ENCODE measurements around the gene SNX14.

SNX14 gene

DNA sequence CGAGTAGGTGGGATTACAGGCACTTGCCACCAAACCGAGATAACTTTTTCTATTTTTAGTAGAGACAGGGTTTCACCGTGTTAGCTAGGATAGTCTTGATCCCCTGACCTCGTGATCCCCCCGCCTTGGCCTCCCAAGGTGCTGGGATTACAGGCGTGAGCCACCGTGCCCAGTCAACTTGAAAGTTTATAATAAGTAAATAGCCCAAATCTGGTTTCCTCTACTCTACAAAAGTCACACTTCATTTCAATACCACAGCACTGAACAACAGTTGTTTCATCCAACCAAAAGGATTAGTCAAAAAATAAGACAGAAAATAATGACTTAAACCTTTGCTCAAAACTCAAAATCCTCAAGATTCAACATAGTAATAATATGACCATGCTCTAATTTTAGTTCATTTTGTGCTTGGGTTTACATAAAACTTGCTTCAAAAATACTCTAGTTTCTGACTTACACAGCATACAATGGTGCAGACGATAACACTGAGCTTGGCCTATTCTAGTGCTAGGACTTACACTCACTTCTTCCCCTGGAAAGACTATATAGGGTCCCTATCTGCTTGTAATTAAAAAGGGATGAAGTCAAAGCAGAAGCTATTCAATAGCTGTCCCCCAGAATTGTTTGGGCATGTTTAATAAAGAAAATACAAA is 87.1 kb downstream of the SNX14 start:
- no peak for DNase-seq (ENCODE audit: low read depth)

DNA sequence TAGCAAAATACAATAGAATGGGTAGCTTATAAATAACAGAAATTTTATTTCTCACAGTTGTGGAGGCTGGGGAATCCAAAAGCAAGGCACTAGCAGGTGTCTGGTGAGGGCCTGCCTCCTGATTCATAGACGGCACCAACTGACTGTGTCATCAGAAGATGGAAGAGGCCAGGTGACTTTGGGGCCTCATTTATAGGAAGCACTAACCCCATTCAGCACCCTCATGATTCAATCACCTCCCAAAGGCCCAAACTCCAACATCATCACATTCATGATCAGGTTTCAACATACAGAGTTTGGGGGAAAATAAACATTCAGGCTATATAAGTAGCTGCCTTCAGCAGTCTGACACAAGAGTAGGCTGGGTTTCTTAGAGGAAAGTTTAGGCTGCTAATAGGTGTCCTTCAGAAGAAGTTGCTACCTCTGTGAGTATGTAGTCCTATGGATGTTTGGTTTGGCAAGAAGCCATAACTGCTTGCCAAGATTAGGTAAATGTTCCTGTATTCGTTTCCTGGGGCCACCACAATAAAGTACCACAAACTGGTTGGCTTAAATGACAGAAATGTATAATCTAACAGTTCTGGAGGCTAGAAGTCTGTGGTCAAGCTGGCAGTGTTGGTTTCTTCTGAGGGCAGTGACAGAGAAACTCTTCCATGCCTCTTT is 94.9 kb downstream of the SNX14 start:
- DNase-seq (ENCODE audit: low read depth), result no peak

GRCh38 chr6:85496856-85497255 is 96.8 kb downstream of the SNX14 start:
- no peak for DNase-seq (ENCODE audit: low read depth)

GRCh38 chr6:85496009-85496579 is 97.6 kb downstream of the SNX14 start:
- DNase-seq (ENCODE audit: low read depth), result no peak

GRCh38 chr6:85494547-85495536 is 98.8 kb downstream of the SNX14 start:
- DNase-seq (ENCODE audit: low read depth), result no peak

GRCh38 chr6:85493389-85493788 is 100.3 kb downstream of the SNX14 start:
- DNase-seq (ENCODE audit: low read depth), result no peak

DNA sequence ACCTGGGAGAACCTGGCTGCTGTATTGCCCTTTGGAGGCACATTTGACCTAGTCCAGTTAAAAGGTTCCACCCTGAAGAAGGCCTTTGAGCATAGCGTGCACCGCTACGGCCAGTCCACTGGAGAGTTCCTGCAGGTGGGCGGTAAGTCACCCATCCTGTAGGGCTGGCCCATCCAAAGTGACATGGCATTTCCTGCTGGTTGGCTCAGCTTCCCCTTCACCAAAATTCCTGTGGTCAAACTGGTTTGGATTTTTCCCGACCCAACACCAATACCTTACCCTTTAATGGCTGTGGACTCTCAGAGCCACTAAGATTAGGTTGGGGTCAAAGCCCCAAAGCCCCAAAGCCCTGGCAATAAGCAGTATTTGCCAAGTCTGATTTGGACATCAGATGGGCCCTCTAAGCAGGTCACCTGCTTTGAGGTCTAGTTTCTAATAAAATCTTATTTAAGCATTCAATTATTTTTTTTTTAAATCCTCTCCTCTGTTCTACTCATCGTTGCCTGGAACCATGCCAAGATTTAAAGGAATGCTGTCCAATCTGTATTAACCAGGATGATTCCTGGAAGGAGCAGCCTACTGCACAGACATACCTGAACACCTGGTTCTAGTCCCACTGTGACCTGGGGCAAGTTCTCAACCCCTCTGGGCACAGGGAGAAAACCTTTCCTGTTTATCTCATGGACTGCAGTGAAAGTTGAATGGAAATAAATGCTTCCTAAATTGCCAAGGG is 103.0 kb downstream of the SNX14 start:
- peak; percentile 36 for DNase-seq (ENCODE audit: low read depth)

- DNase-seq (ENCODE audit: low read depth), result no peak
Measured at GRCh38 chr6:85484948-85485347, 108.7 kb downstream of the SNX14 start.

GRCh38 chr6:85483846-85484245 is 109.8 kb downstream of the SNX14 start:
- no peak for DNase-seq (ENCODE audit: low read depth)

GRCh38 chr6:85482905-85483700 is 110.6 kb downstream of the SNX14 start:
- no peak for DNase-seq (ENCODE audit: low read depth)

DNA sequence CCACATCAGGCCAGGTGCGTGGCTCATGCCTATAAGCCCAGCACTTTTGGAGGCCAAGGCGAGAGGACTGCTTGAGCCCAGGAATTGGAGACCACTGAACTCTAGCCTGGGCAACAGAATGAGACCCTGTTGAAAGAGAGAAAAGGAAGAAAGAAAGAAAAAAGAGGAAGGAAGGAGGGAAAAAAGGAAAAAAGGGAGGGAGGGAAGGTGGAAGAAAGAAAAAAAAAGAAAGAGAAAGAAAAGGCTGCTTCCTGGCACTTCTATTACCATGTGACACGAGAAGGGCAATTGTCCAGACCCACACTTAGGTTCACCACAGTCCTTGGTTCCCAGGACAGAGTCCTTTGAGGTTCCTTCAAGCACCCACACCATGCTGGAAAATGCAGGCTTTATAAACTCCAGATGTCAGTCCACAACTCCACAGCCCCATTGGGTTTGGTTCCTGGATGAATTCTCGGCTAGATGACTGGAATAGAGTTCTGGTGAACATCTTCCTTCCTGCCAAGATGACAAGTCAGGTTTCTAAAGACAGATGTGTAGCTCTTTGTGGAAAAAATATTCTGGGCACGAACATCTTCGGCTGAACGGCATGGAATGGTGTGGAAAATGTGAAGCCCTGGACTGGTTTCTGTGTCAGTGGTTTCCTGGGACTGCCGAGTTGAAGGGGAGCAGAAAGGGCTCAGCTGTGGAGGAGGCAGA is 111.3 kb downstream of the SNX14 start:
- DNase-seq (ENCODE audit: low read depth), result no peak

- no peak for DNase-seq (ENCODE audit: low read depth)
Measured at GRCh38 chr6:85479208-85479607, 114.5 kb downstream of the SNX14 start.

DNA sequence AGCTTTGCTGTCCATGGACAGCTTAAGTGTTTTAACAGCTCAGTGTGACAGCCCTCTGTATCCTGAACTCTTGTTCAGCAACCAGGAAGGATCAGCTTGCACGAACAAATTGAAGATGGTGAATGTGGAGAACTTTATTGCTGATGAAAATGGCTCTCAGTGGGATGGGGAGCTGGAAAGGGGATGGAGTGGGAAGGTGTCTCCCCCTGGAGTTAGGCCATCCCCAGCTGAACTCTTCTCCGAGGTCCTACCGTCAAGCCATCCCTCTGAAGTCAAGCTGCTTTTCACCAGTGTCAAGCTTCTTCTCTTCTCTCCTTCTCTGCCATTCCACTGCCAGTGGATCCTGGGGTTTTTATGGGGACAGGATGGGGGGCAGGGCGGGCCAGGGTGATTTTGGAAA is 117.1 kb downstream of the SNX14 start:
- DNase-seq (ENCODE audit: low read depth), result no peak

GRCh38 chr6:85473748-85474147 is 119.9 kb downstream of the SNX14 start:
- DNase-seq (ENCODE audit: low read depth), result no peak

DNA sequence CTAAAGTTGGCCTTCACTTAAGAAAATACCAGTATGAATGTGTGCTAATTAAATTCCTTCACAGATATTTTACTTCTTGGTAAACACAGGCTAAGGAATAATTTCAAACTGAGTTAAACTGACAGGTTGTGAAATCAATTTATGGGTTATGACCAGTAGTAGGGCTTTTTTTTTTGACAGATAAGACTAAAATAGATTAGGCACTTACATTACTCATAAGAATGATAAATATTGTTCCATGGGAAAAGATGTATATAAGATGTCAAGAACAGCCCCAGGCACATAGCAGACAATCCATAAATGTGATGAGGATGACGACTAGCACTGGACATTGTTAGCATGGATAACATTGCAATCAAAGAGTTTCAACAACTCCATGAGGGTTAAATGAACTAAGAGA is 120.9 kb downstream of the SNX14 start:
- no peak for DNase-seq (ENCODE audit: low read depth)

GRCh38 chr6:85470023-85470410 is 123.6 kb downstream of the SNX14 start:
- DNase-seq (ENCODE audit: low read depth), result no peak

DNA sequence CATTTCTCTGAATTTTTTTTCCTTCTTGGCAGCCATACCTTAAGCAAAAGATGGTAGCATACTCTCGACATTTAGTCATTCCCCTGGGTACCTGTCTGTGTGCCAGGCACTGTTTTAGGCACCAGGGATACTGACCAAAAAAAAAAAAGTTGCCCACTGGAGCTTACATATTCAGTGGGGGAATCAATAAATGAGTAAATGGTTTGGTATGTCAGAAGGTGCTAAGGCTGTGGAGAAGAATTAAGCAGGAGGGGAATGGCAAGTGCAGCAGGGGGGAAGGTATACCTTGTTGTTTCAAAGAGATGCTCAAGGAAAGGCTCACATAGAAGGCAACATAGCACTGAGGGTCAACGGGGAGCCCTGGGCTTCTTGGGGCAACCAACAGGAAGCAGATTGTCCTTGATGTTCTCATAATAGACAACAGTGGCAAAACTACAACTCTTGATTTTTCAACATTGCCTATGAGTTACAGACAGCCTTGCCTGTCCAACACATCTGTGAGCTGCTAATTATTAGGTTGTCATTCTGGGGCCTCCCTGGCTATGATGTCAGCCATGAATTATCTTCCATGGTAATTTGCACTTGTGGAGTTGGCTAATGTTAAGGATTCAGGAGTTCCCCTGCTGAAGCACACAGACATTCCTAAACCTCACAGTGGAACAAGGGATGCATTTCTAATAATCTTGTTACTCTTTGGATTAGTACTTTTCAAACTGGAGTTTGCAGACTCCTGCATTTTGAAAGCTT is 124.2 kb downstream of the SNX14 start:
- DNase-seq (ENCODE audit: low read depth), result no peak

DNA sequence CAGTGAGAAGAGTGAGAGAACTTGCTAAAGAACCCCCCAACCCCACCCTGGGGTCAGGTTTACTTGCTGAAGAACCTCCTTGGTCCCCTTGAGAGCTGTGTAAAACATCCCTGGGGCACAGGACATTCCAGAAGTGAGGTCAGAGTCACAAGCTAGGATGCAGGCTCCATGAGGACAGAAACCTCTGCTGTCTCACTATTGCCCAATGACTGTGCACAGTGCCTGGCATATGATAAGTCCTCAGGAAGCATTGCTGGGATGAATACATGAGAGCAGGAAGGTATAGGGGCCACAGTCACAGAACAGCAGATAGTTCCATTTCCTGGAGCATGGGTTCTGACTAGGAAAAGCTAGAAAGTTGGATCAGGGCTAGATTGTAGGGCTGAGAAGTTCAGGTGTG is 125.3 kb downstream of the SNX14 start:
- DNase-seq (ENCODE audit: low read depth), result no peak

GRCh38 chr6:85465762-85466161 is 127.9 kb downstream of the SNX14 start:
- DNase-seq (ENCODE audit: low read depth), result no peak
